Hematopoietic multipotent progenitor cell treated with erythropoietin and hydrocortisone succinate and interleukin-3 and kit ligand, for 4 days (in vitro differentiated cells): ENCODE measurements around the gene COL13A1.
A peak's percentile ranks its signal among the peaks of the same experiment; 100 is the strongest.

Experiments used
- DNase-seq: peaks from one replicate; pipeline ENCODE4 v3.0.0-alpha.2; 2015

COL13A1 gene

DNA sequence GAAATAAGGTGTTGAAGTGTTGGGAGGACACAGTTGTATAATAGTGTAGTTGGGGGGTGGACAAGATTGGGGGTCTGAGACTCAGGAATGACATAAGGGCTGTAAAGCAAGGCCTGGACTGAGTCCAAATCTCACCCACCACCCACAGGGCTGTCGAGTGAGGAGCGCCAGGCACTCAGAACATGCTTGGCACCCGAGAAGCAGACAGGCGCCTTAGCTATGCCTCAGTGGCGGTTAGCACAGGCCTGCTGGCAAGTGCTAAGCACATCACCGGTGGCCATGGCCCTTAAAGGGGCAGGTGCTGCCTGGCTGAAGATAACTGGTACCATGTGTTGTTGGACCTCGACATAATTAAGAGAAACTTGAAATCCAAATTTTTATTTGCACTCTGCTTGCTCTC lies 90.7 kb downstream of the COL13A1 start:
- DNase-seq: no peak

GRCh38 chr10:69892816-69893215 lies 91.1 kb downstream of the COL13A1 start:
- DNase-seq: no peak

DNA sequence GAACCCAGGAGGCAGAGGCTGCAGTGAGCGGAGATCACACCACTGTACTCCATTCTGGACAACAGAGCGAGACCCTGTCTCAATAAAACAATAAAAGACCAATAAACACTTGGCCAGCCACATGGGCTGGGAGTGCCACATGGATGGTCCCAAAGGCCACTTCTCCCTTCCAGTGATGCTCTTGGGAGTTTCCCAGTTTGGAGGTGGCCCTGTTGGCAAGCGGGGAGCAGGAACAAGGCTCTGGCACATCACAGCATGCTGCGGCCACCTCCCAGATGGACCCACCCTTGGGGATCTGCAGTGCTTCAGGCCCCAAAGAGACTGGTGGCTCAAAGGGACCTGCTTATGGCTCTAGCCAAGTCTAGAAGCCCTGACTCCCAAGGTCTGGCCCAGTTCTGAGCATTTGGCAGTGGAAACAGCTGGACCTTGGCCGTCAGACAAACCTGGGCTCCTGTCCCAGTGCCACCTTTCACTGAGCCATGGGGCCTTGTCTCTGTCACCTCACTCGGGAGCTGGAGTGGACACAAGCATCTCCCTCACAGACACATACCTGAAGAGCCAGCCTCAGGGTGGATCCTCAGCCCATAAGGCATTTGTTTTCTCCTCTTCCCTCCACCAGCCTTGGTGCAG lies 91.7 kb downstream of the COL13A1 start:
- no peak for DNase-seq

GRCh38 chr10:69894156-69894555 lies 92.5 kb downstream of the COL13A1 start:
- DNase-seq: no peak

DNA sequence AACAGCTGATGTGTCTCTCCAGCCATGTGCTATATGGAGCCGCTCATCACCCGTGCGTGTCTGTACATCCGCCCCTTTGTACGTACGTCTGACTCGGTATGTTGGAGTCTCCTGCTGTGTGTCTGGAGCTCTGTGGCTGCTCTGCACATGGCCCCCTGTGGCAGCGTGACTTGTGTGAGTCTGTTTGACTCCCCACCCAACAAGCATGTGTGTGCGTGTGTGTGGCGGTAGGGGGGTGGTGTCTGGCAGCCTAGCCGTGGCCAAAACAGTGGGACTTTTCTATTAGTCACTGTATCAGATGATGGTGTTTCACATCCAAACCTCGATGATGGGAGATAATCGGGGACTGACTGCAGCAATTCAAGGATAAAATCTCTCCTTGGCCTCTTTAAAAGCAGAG lies 94.1 kb downstream of the COL13A1 start:
- no peak for DNase-seq

- DNase-seq: no peak
These were observed 95.0 kb downstream of the COL13A1 start for GRCh38 chr10:69896606-69897231.

GRCh38 chr10:69897432-69897831 lies 95.7 kb downstream of the COL13A1 start:
- DNase-seq: no peak

DNA sequence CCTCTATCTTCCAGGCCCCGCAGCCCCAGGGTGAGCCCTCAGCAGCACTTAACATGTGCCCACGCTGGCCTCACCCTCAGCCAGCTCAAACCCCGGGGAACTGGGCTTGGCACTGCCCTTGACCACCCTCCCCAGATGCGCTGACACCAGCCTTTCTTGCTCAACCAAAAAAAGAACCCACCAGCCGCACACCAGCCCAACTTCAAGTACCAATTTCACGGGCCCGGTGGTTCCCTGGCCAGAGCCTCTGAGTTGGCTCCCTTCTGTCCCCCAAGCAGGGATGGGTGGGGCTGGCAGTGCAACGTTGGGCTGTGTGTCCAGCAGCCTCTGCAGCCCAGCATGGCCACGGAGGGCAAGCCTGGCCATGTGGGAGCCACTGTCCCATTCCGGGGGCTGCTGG lies 96.3 kb downstream of the COL13A1 start:
- DNase-seq: no peak

- no peak for DNase-seq
These were observed 96.8 kb downstream of the COL13A1 start for GRCh38 chr10:69898524-69898923.

DNA sequence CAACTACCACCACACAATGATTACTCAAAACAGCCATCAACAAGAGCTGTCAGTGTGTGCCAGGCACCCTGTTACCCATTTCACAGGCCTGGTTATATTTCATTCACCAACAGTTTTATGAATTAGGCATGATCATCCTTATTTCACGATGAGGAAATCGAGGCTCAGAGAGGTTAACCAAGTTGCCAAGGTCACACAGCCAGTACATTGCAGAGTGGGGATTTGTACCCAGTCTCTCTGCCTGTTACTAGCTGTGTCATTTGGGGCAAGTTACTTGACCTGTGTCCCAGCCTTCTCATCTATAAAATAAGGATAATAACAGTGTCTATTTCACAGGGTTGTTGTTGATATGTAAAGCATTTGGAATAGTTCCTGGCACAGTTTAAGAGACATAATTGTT lies 97.2 kb downstream of the COL13A1 start:
- DNase-seq: no peak

DNA sequence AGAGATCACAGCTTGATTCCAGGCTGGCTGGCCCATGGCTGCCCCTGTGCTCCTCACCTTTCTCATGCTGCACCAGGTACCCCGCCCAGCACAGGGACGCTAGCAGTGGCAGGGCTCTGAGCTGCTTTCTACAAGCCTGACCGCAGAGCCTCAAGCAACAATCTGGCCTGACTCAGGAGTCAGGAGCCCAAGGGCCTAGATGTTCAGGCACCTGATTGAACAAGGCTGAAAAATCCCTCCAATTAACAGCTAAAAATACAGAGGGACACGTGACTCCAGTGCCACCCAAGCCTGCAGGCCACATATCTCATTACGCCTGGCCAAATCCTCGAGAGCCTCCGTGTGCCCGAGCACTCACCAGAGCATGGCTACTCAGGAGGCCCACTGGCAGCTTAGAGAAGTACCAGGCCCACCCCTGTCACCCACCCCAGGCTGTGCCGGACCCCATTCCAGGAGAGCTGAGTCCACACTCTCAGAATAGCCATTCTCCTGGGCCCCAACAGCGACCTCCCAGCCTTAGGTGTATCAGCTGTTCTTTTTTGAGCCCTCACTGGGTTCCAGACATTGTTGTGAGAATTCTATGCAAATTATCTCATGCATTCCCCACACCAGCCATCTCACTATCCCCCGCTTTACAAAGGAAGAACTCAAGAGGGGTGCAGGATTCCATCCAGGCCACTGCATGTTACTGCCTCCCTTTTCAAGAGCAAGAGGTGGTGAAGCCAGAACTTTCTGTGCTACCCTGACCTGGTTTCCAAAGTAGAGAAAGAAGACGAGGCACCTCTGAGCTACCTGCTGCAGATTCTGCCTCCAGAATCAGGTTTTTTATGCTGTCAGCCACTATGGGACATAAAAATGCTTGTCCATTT lies 98.3 kb downstream of the COL13A1 start:
- no peak for DNase-seq

GRCh38 chr10:69901022-69901421 lies 99.3 kb downstream of the COL13A1 start:
- no peak for DNase-seq

GRCh38 chr10:69901628-69902505 lies 100.2 kb downstream of the COL13A1 start:
- DNase-seq: peak; percentile 55

DNA sequence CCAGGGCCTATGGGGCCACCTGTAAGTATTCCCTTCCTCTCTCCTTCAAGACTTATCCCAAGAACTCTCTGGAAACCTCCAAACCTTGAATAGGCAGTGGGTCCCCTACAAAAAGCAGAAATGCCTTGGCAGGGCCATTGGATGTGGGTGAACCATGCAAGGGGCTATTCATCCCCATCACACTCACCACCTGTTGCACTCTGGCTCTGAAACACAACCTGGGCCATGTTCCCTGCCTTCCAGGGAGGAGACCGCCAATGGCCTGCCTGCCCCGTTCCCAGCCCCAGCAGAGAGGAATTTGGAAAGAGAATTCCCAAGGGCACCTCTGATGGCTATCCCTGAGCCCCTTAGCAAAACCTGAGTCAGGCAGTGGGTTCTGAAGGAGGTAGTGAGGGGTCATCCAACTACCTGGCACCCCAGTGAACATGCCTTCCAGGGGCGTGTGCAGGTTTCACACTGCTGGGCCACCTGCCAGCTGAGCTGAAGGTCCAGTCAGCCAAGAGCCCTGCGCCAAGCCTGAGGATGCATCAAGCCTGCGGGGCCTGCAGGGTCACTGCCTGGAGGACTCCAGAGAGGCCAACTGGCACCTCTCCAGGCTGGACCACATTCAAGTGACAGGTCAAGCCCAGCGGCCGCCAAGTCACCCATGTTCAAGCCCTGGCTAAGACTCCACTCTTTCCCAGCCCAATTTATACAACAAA lies 101.3 kb downstream of the COL13A1 start:
- DNase-seq: no peak

DNA sequence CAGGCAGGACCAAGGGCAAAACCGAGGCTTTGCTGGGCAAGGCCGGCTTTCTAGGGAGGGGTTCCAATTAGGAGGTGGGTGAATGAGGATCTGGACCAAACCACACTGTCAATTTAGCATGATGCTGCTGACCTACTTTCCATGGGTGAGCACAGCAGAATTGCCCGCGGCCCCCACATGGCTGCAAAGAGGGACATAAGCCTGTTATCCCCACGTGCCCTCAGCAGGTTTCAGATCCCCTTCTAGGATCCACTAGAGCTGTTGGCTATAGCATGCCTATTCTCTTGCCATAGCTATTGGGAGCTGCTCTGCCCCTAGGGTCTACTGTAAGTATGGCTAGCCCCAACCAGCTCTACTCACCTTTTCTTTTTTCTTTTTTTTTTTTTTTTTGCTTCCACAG lies 102.8 kb downstream of the COL13A1 start:
- DNase-seq: no peak

DNA sequence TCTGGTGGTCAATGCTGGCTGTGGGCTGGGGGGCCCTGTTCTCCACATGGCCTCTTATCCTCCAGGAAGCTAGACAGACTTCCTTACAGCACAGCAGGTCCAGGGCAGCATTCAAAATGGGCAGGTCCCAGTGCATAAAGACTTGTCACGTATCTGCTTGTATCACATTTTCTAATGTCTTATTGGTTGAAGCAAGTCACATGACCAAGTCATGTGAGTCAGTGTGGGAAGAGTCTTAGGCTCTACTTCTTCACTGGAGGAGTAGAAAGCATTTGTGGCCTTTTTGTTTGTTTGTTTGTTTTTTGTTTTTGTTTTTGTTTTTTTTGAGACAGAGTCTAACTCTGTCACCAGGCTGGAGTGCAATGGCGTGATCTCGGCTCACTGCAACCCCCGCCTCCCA lies 104.7 kb downstream of the COL13A1 start:
- no peak for DNase-seq

DNA sequence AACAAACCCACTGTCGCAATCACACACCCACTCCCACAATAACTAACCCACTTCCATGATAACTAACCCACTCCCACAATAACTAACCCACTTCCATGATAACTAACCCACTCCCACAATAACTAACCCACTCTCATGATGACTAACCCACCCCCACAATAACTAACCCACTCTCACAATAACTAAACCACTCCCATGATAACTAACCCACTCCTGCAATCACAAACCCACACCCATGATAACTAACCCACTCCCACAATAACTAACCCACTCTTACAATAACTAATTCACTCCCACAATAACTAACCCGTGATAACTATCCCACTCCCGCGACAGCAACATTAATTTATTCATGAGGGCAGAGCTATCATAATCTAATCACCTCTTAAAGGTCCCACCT lies 105.8 kb downstream of the COL13A1 start:
- DNase-seq: no peak

DNA sequence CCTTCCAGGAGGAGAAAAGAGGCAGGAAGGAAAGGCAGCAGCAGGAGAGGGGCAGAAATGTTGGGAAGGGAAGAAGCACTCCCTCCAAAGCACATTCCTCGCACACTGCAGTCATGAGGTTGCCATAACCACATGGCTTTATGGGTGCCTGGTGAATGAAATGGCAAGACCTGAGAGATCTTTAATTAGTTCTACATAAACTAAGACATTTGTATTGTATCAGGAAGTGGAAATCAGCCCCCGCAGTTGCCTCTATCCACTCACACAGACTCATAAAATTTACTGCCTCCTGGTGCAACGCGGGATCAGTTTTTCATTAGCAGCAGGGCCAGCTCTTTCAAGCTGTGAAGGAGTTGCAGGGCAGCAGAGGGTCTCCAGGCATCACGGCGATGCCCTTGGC lies 106.4 kb downstream of the COL13A1 start:
- no peak for DNase-seq

- no peak for DNase-seq
These were observed 108.9 kb downstream of the COL13A1 start for GRCh38 chr10:69910561-69910960.

GRCh38 chr10:69911613-69912528 lies 110.2 kb downstream of the COL13A1 start:
- no peak for DNase-seq

DNA sequence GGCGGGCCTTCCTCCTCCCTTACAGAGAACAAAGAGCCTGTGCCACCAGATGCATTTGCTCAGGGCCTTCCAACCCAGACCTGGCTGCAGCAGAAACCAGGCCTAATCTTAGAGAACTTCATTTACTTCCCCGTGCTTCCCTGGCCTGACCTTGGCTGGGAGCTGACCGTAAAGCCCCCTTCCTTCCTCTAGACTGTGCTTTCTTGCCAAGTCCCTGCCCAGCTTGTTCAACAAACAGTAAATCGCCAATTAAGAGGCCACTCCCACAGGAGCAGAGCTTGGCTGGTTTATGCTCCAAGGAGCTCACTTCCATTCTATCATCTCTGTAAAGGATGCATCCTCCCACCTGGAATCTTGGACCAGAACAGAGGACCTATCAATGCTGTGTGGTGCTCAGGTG lies 110.9 kb downstream of the COL13A1 start:
- DNase-seq: no peak
